Astrocyte (in vitro differentiated cells and primary cell): ENCODE results near the gene BICDL2.

Experiments used
- CTCF ChIP-seq: IDR thresholded peaks from 2 replicates; pipeline ENCODE4 v1.5.1; 2011; ENCODE audit warnings: low read depth, mild to moderate bottlenecking, inconsistent platforms, low read length, moderate library complexity; ENCODE audit not compliant: insufficient read depth
- EZH2 ChIP-seq: IDR thresholded peaks from 2 replicates; pipeline ENCODE4 v1.6.1; 2012; ENCODE audit warnings: mild to moderate bottlenecking, low read length, inconsistent platforms; ENCODE audit not compliant: insufficient read depth

- TF ChIP-seq CTCF (no peak), EZH2 (no peak)
Measured at GRCh38 chr16:3047387-3047720, 10.6 kb upstream of the BICDL2 start.
